Measurements from ENCODE around the gene TEDDM1.

Gene TEDDM1

DNA sequence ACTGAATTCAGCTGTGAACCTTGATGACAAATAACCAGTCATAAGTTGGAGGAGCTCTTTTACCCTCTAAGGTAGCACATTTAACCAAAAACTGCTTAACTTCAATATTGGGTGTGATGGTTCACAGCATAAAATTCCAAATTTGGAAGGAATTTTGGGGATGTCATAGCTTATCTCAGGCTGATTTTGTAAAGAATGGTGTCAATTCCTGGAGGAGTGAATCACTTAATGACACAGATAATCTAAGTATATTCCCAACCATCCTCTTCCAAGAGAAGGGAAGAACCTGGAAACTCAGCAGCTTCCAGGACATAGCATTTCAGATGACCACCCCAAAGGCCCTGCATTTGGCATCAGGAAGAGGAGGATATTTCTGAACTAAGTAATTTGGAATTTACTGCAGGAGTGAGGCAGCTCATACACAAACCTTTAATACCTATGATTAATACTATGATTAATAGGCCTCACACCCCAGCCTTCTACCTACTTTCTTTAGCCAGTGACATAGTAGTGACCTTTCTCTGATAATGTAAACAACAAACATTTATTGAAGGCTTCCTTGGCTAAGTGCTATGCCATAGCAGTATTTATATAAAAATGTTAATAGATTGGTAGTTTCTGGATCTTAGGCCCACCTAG lies 23.4 kb downstream of the TEDDM1 start:
- no peak for DNase-seq

DNA sequence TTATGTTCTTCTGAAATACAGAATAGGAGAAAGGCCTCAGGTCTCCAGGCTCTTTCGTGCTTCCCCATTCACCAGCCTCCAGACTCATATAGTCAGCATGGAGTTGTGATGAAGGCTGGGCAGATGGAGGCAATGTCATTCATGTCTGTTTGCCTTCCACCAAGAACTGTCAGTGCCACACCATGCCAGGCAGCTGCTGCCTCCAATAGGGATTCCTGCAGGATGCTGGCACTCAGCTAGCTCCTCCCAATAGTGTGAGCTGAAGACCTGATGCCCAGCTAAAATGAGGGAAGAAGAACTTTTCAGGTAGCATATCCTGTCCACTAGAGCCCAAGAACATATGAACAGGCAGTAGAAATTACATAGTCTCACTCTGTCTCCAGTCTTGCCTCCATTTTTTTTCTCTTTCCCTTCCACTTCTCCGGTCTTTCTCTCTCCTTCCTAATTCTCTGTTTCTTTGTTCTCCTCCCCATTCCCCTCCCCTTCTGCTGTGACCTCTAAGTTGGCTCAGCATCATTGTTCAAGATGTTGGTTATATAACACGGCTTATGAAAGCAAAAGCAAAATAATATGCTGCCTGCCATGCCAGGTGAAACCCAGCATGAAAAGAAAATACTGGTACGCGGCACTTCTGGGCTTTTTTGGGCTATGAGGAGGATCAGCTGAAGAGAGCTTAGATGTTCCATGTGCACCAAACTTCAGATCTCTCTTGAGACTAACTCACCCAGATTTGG lies 26.2 kb downstream of the TEDDM1 start:
- DNase-seq: no peak

- DNase-seq: no peak
Observed at GRCh38 chr1:182370532-182370931, 29.9 kb downstream of the TEDDM1 start.

DNA sequence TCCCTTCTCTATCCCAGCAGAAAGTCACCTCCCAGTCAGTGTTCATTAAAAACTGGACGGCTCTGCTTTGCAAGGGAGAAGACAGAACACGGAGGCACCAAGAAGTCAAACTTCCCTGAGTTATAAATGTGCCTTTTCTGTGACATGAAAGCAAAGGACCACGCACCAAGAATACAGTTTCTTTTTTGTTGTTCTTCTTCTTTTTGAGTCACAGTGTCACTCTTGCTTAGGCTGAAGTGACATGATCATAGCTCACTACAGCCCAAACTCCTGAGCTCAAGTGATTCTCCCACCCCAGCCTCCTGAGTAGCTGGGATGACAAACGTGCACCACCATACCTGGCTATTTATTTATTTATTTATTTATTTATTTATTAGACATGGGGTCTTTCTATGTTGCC lies 31.6 kb downstream of the TEDDM1 start:
- DNase-seq: no peak

DNA sequence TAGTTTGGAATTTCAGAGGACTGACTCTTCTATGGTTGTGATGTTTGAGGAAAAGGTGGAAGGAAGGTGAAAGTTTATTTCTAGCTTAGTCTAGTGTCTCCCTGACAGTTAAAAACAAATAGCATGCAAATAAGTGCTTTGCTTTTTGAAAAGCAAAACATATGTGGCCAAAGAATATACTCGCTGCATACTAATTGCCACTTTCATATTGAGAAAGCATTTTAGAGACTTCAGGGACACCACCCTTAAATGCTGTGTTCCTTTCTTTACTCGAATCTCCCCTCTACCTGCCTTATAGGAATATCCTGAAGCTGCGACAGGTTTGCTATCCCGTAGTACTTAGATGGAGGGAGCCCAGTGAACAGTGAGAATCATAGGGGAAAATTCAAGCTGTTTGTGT lies 32.1 kb downstream of the TEDDM1 start:
- DNase-seq: no peak

GRCh38 chr1:182367926-182368325 lies 32.5 kb downstream of the TEDDM1 start:
- DNase-seq: no peak

GRCh38 chr1:182366596-182366995 lies 33.9 kb downstream of the TEDDM1 start:
- DNase-seq: no peak

DNA sequence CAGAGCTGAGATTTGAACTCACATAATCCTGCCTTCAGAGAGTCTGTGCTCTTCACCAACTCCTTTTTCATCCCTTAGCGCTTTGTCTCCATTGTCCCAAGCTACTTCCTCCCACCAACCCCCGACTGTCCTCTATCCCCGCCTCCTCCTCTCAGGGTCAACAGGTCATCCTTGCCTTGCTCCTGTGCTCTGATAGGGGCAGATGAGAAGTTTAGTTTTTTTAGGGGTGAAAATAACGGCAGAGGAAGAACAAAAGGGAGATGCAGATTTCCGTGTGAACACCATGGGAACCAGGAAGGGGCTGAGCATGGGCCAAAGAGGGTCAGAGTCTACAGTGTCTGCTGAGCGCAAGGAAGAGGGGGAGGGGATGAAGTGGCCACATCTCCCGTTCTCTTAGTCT lies 40.8 kb downstream of the TEDDM1 start:
- no peak for DNase-seq

GRCh38 chr1:182357913-182358312 lies 42.6 kb downstream of the TEDDM1 start:
- no peak for DNase-seq

DNA sequence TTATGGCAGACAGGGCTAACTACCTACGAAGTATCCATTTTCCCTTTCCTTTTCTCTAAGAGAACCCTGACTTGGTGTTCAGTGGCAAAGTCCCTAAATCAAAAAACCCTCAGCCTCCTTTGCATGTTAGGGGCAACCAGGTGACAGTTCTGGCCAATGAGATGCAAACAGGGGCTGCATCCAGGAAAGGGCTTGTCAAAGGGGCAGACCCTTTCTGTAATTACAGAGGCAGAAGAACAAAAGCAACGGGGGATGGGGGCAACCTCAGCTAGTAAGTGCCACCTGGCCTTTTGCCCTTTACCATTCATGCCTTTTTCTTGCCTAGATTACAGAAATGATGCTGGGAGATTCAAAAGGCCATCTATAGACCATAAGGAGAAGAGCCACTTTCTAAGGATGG lies 43.3 kb downstream of the TEDDM1 start:
- DNase-seq: no peak

- no peak for DNase-seq
Observed at GRCh38 chr1:182355723-182356098, 44.8 kb downstream of the TEDDM1 start.

DNA sequence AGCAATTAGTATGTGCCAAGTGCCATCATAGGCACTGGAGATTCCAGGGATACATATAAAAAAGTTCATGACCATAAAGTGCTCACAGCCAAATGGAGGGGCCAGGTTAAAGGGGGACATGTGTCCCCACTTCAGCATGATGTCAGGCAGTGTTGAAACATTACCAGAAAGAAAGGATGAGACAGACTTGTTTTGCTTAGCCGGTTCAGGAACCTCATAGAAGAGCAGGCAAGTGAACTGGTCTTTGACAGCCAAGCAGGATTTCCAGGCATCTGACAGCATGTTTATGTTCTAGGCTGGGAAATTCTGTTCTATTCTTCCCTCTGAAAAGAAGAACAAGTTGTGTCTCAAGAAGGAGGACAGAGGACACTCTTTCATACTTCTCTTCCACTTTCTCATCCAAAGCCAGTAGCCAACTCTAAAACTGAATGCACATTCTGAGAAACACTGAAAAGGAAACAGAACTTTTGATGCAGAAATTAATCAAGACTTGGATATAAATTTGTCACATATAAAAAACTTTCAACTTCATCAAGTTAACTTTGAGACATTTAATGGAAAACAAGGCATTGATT lies 48.6 kb downstream of the TEDDM1 start:
- DNase-seq: no peak

DNA sequence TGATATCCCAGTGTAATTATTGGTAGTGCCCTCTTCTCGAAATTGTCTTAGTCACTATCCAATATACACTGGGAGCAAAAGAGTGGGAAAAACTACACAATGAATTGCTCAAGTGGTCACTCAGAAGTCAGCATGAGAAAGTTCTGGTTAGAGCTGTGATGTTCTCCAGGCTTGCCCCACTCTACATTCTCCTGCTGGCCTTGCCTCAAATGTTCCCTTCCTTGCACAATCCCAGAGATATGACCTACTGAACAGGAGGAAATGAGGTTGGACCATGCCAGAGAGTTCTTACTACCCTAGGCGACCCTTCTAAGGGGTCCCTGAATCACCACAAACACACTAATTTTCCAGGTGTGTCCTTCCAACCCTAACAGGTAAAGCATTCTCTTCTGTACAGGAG lies 49.6 kb downstream of the TEDDM1 start:
- DNase-seq: no peak

GRCh38 chr1:182348961-182349747 lies 51.3 kb downstream of the TEDDM1 start:
- DNase-seq: no peak

All from CD4-positive, alpha-beta T cell treated with Interleukin-21 for 1 hour (primary cell).